ENCODE results near the gene TCF25. TPM values are rescaled to one million over a fixed set of nuclear protein-coding genes. Genes with fewer than 3 reads are reported as not detected.

The TCF25 gene
- polyA plus RNA-seq, 1 experiment: 219 TPM

DNA sequence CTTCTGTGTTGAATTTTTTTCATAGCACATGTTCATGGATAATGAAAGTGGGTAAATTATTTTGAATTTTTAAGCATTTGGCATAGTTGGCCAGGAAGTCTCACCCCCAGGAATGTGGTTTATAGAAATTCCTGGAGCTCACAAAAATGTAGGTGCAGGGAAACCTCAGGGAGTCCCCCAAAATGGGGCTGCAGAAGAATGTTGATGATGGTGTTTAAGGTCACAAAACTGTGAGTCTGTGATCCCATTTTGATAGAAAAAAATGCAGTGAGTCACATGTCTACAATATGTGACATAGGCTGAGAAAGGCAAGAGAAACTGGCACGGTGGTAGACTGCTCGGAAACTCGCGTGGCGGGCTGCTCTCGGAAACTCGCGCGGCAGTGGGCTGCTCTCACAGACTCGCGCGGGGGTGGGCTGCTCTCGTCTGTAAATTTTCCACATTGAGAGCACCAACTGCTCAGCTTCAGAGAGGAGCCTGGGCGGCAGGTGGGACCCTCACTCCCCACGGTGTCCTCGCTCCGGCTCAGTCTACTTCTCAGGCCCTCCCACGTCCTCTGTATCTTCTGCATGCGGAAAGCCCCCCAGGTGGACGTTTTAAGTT is 26.6 kb downstream of the TCF25 start:
- no peak for TF ChIP-seq CTCF (IDR thresholded peaks at IDR 0.05; ENCODE audit: insufficient read depth, low read depth, low read length)
- no peaks in the 10 kb centered on the region for H3K27me3 ChIP-seq (ENCODE audit: control insufficient read depth, insufficient read depth, low read length)
- peaks cover 47% of the 10 kb centered on the region for H3K36me3 ChIP-seq (ENCODE audit: control insufficient read depth, insufficient read depth, low read length)
- H3K4me3 ChIP-seq (ENCODE audit: low read depth, low read length): no peak overlapping the region
- POLR2A ChIA-PET: no interaction called here
- no peak for DNase-seq (ENCODE audit: low read depth)
- CTCF ChIA-PET: interaction anchor here (3.0 kb wide), 1 partner anchor 11 kb away, joined by 9 read pairs; no protein-coding TSS in a partner anchor

GRCh38 chr16:89900885-89901284 is 27.5 kb downstream of the TCF25 start:
- ChIA-PET CTCF (interaction anchor here (3.0 kb wide), 1 partner anchor 10 kb away, joined by 9 read pairs; no protein-coding TSS in a partner anchor), POLR2A (no interaction called here)
- DNase-seq (ENCODE audit: low read depth): no peak
- H3K27me3 ChIP-seq (ENCODE audit: control insufficient read depth, insufficient read depth, low read length): no peaks in the 10 kb centered on the region
- peaks cover 51% of the 10 kb centered on the region for H3K36me3 ChIP-seq (ENCODE audit: control insufficient read depth, insufficient read depth, low read length)
- no peak for TF ChIP-seq CTCF (IDR thresholded peaks at IDR 0.05; ENCODE audit: insufficient read depth, low read depth, low read length)
- H3K4me3 ChIP-seq (ENCODE audit: low read depth, low read length): no peak overlapping the region

DNA sequence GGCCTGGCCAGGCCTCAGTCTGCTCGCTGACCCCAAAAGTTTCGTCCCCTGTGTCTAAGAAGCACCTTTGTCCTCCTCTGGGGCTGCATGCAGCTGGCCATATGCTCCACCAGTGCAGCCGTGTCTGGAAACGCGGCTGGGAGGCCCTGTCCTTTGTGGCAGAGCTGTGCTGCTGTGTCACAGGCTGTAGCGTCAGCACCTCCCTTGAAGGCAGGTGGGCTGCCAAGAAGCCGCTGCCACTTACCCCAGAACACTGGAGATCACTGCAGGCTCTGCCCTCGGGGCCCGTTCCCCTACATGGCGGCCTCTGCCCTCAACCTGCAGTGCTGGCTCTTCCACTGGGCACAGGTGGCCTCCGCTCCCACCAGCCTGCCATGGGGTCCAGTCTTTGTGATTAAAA is 29.6 kb downstream of the TCF25 start:
- ChIA-PET POLR2A (no interaction called here), CTCF (interaction anchor here (0.6 kb wide), 1 partner anchor 13 kb away, joined by 3 read pairs; no protein-coding TSS in a partner anchor)
- TF ChIP-seq CTCF (IDR thresholded peaks at IDR 0.05; ENCODE audit: insufficient read depth, low read depth, low read length): no peak
- no peak for DNase-seq (ENCODE audit: low read depth)
- Histone ChIP-seq H3K4me3 (ENCODE audit: low read depth, low read length) (no peak overlapping the region), H3K27me3 (ENCODE audit: control insufficient read depth, insufficient read depth, low read length) (no peaks in the 10 kb centered on the region), H3K36me3 (ENCODE audit: control insufficient read depth, insufficient read depth, low read length) (peaks cover 50% of the 10 kb centered on the region)

DNA sequence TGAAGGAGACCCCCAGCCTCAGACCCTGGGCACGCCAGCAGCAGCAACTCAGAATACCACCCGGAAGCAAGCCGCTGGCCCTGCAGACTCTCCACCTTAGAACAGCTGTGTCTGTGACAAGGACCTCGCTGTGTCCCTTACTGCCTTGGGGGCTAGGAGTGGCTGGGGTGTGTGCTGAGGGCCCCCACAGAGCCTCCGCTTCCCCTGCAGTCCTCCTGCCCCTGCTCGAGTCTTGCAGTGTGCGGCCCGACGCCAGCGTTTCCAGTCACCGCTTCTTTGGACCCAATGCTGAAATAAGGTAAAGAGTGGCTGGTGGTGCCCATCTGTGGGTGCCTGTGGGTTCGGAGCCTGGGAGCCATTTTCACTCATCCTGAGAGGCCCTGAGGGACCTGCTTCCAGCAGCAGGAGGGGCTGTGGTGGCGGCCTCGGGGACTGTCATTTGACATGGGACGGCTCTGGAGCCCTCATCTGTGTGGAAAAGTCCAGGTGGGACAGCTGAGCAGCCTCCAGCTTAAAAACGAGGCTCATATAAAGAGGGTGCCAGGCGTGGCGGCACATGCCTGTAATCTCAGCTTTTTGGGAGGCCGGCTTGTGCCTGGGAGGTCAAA is 30.6 kb downstream of the TCF25 start:
- peaks cover 45% of the 10 kb centered on the region for H3K36me3 ChIP-seq (ENCODE audit: control insufficient read depth, insufficient read depth, low read length)
- CTCF ChIA-PET: no interaction called here
- POLR2A ChIA-PET: no interaction called here
- TF ChIP-seq CTCF (IDR thresholded peaks at IDR 0.05; ENCODE audit: insufficient read depth, low read depth, low read length): no peak
- no peak for DNase-seq (ENCODE audit: low read depth)
- no peaks in the 10 kb centered on the region for H3K27me3 ChIP-seq (ENCODE audit: control insufficient read depth, insufficient read depth, low read length)
- no peak overlapping the region for H3K4me3 ChIP-seq (ENCODE audit: low read depth, low read length)

DNA sequence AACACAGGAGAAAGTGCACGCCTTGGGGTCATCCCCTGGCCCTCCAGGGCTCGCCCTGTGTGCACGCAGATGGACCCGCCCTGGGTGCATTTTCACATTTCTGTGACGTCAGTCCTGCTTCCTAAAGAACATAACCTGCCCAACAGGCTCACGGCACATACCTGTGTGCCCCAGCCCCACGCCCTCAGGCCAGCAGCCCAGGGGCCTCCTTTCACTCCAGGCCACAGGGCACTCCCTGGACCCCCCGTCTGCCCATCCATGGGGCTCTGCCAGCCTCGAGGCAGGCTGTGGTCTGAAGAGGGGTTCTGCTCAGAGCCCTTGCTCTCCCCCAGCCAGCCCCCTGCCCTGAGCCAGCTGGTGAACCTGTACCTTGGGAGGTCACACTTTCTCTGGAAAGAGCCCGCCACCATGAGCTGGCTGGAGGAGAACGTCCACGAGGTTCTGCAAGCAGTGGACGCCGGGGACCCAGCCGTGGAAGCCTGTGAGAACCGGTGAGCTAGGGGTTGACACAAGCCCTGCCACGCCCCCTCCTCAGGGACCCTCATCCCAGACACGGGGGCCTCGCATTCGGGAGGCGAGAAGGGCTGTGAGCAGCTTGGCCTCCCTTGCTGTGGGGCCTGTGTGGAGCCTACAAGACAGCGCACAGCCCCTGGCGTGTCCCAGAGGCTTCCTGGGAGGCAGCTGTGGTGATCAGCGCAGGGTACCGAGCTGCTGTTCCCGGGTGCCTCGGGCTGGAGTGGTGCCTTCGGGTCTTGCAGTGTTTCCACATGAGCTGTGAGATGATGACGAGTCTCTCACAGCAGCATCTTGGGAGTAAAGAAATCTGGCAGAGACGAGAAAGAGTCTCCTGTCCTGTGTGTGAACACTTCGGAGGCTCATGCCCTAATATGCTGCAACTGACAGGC is 31.5 kb downstream of the TCF25 start:
- DNase-seq (ENCODE audit: low read depth): no peak
- TF ChIP-seq CTCF (IDR thresholded peaks at IDR 0.05; ENCODE audit: insufficient read depth, low read depth, low read length): no peak
- CTCF ChIA-PET: no interaction called here
- peaks cover 47% of the 10 kb centered on the region for H3K36me3 ChIP-seq (ENCODE audit: control insufficient read depth, insufficient read depth, low read length)
- no peaks in the 10 kb centered on the region for H3K27me3 ChIP-seq (ENCODE audit: control insufficient read depth, insufficient read depth, low read length)
- no peak overlapping the region for H3K4me3 ChIP-seq (ENCODE audit: low read depth, low read length)
- POLR2A ChIA-PET: no interaction called here
